Measurements from ENCODE around the gene TM7SF2.

- TF ChIP-seq, protein P1, sequence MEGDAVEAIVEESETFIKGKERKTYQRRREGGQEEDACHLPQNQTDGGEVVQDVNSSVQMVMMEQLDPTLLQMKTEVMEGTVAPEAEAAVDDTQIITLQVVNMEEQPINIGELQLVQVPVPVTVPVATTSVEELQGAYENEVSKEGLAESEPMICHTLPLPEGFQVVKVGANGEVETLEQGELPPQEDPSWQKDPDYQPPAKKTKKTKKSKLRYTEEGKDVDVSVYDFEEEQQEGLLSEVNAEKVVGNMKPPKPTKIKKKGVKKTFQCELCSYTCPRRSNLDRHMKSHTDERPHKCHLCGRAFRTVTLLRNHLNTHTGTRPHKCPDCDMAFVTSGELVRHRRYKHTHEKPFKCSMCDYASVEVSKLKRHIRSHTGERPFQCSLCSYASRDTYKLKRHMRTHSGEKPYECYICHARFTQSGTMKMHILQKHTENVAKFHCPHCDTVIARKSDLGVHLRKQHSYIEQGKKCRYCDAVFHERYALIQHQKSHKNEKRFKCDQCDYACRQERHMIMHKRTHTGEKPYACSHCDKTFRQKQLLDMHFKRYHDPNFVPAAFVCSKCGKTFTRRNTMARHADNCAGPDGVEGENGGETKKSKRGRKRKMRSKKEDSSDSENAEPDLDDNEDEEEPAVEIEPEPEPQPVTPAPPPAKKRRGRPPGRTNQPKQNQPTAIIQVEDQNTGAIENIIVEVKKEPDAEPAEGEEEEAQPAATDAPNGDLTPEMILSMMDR (IDR thresholded peaks at IDR 0.05; ENCODE audit: low read length) = no peak
- TF ChIP-seq EZH2 (optimal IDR thresholded peaks at IDR 0.05; ENCODE audit: low read depth, low read length) (no peak), EZH2phosphoT487 (IDR thresholded peaks at IDR 0.05; ENCODE audit: low read length) (no peak)
Measured at GRCh38 chr11:65156926-65157325, 45.3 kb downstream of the TM7SF2 start.

All from MM.1S (cell line).